ENCODE data around the gene PDZD4. TPM values are rescaled to one million over a fixed set of nuclear protein-coding genes. Genes with fewer than 3 reads are reported as not detected.

PDZD4 gene
- total and polyA plus RNA-seq, 10 of the 15 experiments (the other 5 are each of a cell fraction or from before 2014, with no cell fraction given), result 0.01 to 0.15 (median 0.04) TPM; not detected in 6

- TF ChIP-seq NFIC (IDR thresholded peaks at IDR 0.05; ENCODE audit: low read depth, low read length), result no peak
Observed at GRCh38 chrX:153864561-153865320, 34.4 kb upstream of the PDZD4 start (continued).

GRCh38 chrX:153864101-153864500, 33.8 kb upstream of the PDZD4 start:
- no peak for ATAC-seq
- Histone ChIP-seq H3K27ac (ENCODE audit: control insufficient read depth, insufficient read depth) (no peak overlapping the region), H2AFZ (ENCODE audit: control insufficient read depth, low read depth, low read length) (no peak overlapping the region), H3K4me1 (ENCODE audit: control insufficient read depth, insufficient read depth, low read length) (no peaks in the 10 kb centered on the region), H3K9ac (ENCODE audit: control insufficient read depth, insufficient read depth, low read length) (no peak overlapping the region), H3K4me2 (ENCODE audit: control insufficient read depth, insufficient read depth) (no peak overlapping the region), H3K4me3 (no peak overlapping the region), H4K20me1 (ENCODE audit: control insufficient read depth, insufficient read depth) (no peaks in the 10 kb centered on the region), H3K79me2 (ENCODE audit: control insufficient read depth, insufficient read depth, low read length) (no peaks in the 10 kb centered on the region), H3K36me3 (ENCODE audit: control insufficient read depth in 2 of 2, insufficient read depth in 2 of 2, low read length in 1 of 2) (no peaks in the 10 kb centered on the region), H3K9me3 (replicated peaks; ENCODE audit: control insufficient read depth, insufficient read depth, low read length) (no peaks in the 10 kb centered on the region), H3K27me3 (replicated peaks in 1 of 2; ENCODE audit: control insufficient read depth in 2 of 2, insufficient read depth in 2 of 2, low read length in 1 of 2) (no peaks in the 10 kb centered on the region; a peak in 1 of 4 replicates)
- 21% methylated on average over 10 of the region's 10 CpGs for WGBS (ENCODE audit: insufficient coverage, insufficient replicate concordance, low lambda C conversion rate, missing lambda C conversion rate)
- no peak for TF ChIP-seq SIN3A (IDR thresholded peaks at IDR 0.05; ENCODE audit: low read depth, low read length)
- no peak for TF ChIP-seq CHD1 (IDR thresholded peaks at IDR 0.05; ENCODE audit: low read depth, low read length)
- TF ChIP-seq, protein P1, sequence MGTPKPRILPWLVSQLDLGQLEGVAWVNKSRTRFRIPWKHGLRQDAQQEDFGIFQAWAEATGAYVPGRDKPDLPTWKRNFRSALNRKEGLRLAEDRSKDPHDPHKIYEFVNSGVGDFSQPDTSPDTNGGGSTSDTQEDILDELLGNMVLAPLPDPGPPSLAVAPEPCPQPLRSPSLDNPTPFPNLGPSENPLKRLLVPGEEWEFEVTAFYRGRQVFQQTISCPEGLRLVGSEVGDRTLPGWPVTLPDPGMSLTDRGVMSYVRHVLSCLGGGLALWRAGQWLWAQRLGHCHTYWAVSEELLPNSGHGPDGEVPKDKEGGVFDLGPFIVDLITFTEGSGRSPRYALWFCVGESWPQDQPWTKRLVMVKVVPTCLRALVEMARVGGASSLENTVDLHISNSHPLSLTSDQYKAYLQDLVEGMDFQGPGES (IDR thresholded peaks at IDR 0.05), result no peak
- TF ChIP-seq NFYB (IDR thresholded peaks at IDR 0.05; ENCODE audit: insufficient read depth, low read depth, low read length), result no peak
- TF ChIP-seq RAD51 (IDR thresholded peaks at IDR 0.05), result no peak
- no peak for TF ChIP-seq CHD4 (IDR thresholded peaks at IDR 0.05)
- no peak for DNase-seq (ENCODE audit: low read depth, low spot score)
- ChIA-PET SMC1A (ENCODE audit: uncharacterized antibody, unreplicated experiment) (no interaction called here), POLR2A (no interaction called here), RAD21 (ENCODE audit: unreplicated experiment) (no interaction called here), CTCF (no interaction called here)
- BruUV-seq (replicated peaks), result no TSS peak
- in situ Hi-C loops (cut with MboI), result no loop called here
- FAIRE-seq, result no peak
- intact Hi-C loops (cut with micrococcal nuclease; ENCODE audit: unreplicated experiment), result no loop called here

Data from GM12878 (cell line).